Measurements from ENCODE around the gene CDKAL1.
"Not testable (repeated sequence)": the region's sequence is repeated elsewhere in the genome, so short reads cannot be mapped to it uniquely, and the experiment has no call there.

CDKAL1 gene

DNA sequence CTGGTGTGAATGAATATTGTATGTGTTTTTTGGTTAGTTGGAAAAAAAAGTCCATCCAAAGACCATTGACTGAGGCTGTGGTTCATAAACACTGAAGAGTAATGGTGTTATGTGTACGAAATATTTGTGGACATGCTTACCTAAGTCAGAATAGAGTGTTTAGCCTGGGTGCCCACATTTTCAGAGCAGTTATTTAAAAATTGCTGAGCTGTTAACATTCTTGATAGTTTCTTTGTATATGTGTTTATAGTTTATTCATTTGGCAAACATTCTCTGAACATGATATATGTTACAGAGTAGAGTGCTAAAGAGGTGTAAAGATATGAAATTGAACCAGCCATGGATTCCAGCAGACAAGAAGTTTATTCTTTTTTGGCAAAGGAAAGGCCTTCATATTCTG is 20.6 kb downstream of the CDKAL1 start:
- DNase-seq: no peak

DNA sequence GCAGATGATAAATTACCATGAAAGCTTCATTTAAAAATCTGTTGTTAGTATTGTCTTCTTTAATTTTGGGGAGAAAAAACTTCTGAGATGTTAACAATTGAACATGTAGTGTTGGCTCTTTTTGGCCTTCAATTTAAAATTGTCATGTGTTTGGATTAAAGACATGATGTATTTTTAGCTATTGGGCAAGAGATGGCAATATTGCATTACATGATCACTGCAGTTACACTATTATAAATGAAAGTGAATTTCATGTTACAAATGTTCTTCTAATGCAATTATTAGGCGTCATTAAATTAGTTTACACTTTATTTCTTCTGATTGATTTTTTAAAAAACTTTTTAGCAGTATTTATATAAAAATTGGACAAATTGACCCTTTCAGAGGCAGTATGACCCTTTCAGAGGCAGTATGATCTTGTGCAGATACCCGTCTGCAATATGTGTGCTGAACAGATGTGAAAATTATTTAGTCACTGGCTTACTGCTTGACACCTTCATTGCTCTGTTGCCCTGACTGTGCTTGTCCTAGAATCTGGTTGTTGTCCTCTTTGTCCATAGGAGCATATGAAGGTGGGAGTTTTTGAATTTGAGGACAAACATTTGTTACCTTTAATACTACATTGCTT is 25.8 kb downstream of the CDKAL1 start:
- DNase-seq: no peak

DNA sequence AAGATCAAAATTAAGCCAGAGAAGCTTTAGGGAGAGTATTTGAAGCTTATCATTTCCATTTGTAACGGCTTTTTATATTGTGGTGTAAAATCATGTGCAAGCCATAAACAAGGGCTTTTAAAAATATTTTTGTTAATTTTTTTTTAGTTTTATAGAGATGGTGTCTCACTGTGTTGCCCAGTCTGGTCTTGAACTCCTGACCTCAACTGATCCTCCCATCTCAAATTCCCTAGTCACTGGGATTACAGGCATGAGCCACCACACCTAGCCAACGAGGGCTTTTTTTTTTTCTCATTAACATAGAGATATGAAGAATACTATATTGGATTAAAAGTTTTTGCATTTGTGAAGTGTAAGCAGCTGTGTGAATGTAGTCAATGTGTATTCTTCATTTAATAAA is 29.1 kb downstream of the CDKAL1 start:
- no peak for DNase-seq

DNA sequence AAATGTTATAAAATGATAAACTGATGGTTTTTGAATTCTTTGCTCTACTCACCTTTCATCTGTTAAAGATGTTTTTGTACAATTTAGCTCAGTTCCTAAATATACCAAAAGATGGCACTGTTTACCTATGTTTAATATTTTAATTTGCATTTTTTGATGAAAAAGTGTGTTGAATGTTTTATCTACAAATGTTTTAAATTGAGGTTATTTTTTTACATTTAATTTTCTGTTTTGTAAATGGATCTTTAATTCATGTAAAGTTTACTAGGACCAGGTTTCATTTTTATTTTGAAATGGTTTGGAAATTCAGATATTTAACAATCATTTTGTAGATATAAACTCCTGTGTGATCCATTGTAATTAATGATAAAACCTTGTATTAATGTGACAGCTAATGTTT is 30.0 kb downstream of the CDKAL1 start:
- no peak for DNase-seq

DNA sequence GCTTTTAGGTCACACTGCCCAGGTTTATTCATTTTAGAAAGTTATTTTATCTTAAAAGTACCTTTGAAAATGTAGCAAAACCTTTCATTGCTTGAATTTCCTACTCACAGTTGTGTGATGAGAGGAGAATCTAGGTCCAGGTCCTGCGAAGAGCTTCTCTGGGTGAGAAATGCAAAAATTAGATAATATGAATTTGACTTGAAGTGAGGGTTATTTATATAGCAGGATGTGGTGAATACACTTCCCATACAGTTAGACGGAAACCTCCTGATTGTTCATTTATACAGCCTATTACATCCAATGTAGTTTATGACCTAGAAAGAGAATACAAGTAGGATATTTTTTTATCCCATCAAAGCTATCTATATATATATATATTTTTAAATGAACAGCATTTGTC is 30.5 kb downstream of the CDKAL1 start:
- DNase-seq: no peak

DNA sequence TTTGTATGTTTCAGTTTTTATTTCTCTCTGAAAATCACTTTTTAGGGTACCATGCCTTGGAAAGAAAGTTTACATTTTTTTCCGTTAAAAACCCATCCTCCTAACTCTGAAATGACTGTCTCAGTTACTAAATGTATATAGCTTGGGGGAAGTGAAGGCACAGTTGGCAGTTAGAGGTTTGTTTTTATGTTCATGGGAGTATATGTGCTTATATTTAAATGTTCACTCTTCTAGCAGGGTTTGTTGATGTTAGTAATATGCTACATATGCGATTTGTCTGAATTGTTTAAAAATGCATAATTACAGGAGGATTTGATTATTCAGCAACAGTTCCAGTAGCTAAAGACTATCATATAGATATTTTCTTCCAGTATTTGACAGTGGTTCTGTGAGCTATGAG is 31.1 kb downstream of the CDKAL1 start:
- no peak for DNase-seq

DNA sequence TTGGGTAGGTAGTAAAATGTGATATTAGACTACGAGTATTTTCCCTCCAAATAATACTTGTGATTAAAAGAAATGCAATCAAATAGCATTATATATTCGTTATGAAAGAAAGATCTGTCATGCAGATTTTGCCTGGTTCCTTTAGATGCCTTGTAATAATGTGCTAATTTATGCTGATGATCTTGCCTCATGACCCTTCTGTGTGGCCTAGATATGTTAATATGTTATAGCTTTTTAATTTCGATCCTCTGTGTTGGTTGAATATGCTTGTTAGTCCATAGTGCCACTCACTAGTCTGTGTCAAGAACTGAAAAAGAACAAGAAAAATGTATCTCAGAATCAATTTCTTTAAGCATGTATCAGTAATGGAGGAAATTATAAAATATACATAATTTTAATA is 31.9 kb downstream of the CDKAL1 start:
- DNase-seq: no peak

DNA sequence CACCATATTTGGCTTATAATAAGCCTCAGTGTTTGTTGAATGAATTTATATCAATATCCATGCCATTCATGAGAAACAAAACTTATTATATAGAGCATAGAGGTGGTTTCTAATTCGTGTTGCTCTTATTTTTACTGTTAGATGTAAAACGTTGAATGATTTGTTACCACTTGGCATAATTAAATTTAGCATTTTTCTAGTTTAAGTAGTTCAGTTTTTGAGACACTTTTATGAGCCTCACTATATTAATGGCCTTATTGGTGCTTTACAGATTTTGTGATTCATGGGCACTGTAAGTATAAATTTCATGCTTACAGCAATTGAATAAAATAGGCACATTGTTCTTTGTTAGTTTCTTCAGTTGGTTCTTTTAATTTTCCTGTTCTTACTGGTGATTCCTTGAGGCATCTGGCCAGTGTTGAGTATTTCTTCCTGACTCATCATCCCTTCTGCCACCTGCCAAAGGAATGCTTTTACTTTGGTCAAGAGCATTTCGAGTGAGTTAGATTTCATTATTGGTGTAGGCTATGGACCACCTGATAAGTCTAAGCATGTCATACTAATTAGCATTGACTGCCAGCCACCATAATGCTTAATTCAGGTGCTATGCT is 34.8 kb downstream of the CDKAL1 start:
- no peak for DNase-seq

DNA sequence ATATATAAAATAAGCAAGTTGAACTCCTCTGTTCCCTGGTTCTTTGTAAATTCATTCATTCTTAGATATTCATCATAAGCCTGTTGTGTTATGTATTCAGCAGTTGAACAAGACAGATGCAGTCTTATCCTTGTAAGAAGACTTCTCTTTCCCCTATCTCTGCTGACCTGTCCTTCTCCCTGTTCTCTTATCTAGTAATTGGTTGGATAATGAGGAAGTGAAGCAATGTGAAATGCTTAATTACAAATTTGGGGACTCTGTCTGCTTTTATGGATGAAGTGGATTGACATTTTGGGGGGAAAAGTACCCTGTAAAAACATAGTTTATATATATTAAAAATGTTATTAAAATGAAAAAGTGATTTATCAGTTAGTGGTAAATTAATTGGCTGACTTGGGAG is 37.0 kb downstream of the CDKAL1 start:
- no peak for DNase-seq

DNA sequence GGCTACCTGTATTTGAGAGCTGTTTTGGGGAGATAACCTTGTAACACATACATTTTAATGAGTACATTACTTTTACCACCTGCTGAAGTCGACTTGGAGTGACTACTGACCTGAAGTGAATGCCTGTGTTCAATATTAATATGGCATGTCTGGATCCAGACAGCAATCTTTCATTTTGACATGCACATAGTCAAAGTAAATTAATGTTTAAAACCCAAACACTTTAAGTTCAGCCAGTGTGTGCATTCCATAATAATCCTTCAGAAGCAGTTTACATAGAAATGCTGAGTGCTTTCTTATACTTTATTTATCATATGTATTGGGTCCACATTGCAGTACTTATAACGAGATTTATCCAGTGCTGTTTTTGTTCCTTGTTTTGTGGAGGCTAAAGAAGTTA is 38.0 kb downstream of the CDKAL1 start:
- DNase-seq: no peak

DNA sequence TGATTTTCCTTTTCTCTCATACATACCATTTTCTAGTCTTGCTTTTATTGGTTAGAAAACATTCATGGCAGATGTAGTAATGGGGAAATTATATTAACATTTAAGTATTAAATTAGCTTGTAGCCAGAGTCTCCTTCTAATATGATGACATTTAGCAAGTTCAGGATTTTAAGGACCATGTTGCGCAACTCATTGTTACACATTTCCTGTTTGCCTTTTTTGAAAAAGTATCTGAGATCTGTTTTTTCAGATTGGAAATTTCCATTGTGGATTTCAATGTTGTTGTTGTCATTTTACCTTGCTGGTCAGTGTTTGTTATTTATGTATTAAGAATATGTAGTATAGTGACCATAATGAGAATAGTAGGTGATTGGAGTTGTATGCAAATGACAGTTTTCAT is 38.7 kb downstream of the CDKAL1 start:
- DNase-seq: no peak

DNA sequence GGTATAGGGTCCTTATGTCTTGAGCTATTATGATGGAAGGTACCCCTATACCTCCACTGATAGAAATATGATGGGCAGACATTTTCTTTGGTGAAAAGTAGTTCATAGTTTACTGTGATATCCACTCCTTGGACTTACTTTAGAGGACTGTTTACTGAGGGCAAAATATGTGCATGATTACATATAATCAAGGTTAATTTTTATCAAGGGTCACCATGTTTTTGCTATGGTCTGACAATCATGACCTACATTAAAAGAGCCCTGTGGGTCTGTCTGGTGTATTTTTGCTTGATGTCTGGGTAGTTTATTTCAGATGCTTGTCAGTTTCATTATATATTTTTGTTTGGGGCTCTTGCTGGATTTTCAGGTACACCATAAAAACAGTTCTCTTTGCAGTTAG is 40.1 kb downstream of the CDKAL1 start:
- DNase-seq: no peak

DNA sequence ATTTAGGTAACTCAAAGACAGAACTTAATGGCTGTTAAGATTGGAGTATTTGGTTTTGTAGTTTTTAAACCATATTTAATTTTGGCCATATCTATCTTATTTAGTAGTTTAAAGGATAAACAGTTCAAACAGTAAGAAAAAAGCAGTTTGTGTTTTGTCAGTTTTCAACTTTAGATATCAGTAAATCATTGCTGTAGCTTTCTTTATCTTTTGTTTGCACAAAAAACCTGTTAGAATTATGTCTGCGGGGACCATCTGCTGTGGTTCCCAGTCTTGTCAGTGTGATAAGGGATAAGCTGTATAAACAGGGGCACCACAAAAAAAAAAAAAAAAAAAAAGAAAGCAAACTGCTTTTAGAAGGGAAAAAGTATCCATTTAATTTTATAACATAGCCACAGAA is 40.9 kb downstream of the CDKAL1 start:
- DNase-seq: peak; percentile 44

DNA sequence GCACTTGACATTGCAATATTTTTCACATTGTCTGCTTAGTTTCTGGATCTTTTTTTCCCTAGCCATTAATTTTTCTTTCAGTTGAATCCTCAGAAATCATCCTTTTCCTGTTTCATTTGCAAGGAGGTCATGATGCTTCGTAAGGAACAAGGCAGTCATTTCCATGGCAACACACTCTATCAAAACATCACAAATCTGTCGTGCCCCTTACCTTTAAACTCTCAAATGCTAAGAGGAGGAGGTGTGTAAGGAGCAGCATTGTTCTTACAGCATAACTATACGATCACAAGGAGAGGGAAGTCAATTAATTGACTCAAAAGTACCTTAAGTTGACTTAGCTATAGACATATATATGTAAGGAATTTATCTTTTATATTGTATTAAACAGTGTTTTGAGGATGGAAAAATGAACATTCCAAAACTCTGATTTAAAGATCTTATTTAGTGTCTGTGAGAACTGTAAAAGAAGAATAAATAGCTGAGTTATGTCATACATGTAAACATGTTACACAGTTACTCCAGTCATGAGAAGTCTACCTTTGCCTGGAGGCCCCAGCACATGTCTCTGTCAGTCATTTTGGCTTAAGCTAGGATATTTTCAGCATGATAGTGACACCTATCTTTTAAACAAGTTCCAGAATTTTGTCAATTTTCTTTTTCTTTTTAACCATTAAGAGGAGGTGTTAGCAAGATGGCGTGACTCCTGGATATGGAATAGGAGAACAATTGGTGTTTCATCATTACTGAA is 41.6 kb downstream of the CDKAL1 start:
- peak; percentile 49 for DNase-seq

DNA sequence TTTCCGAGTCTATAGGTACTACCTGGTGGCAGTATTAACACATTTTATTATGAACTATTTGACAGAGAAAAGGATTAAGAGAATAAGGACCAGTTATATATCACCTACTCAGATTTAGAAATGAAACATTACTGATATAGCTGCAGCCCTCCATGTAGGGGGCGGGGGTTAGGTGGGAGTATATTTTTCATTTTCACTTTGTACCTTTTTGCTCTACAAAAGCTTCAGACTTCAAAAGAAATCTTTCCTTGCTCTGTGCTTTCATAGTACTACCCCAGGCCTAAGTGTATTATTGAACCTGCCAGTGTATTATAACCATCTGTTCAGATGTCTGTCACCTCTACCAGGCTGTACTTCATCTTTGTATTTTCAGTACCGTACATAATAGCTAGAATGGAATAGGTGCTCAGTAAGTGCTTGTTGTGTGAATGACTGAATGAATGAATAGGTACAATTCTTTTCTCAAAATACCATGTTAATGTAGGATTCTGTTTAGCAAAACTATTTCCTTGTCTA is 43.0 kb downstream of the CDKAL1 start:
- DNase-seq: no peak

DNA sequence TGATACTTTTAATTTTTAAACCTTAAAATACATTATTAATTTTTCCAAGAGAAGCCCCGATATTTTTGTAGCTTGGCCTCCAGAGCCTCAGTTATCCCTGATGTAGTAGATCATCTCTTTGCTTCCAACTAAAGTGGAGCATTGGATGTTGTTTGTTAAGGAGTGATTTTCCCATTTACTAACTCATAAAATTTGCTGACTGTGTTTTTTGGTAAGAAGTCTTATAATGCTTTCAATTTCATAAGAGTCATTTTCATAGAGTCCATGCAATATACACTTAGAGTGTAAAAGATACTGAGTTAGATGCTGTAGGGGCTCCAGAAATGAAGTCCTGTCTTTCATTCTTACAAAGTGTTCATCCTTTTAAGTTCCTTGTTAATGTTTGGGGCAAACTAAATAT is 46.8 kb downstream of the CDKAL1 start:
- DNase-seq: no peak

DNA sequence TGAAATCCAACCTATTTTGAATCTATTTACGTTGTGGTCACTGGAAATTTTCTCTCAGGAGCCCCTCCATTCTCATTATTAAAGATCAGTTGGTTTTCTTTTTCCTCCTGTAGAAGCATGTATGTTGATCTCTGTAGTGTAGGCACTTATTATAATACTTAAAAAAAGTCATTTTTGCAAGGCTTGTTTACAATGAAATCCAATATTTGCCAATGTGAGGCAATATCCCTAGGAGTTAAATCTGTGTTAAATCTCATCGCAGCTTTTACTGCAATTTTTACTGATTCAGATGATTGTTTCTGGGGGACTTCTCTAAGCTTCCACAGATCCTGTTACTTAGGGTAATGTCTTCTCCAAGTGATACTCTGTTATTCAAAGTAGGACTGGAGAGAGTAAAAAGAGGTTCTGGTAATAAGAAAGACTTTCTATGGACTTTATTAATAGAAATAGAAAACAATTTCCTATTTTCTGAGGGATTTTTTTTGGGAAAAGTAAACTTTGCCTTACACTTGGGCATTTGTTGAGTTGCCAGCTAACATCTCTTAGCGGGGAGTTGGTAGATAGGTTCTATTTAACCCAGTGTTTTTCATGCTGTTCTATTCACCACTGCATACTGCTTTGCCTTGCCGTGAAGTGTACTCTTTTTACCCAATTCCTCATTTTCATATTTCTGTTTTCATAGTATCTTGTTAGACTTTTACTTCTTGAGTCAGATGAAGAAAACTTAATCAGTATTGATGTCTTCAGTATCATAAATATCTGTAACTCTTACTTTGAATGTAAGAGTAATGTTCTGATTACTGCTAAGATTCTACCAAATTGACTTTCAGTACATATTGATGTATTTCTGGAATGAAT is 48.6 kb downstream of the CDKAL1 start:
- DNase-seq: no peak

DNA sequence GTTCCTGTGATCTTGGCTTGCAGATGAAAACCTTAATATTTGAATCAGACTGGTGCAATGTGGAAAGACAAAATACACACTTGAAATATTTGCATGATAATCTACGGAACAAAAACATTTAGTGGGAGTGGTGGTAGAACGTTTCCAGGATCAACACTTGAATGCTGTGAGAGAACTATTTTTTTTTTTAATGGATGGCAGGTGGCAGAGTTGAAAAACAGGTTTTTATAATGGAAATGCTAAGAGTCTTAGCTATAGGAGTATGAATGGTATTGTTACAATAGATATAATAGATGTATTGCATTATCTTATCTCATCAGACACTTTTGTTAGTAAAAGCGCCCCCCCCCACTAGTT is 49.2 kb downstream of the CDKAL1 start:
- peak; percentile 20 for DNase-seq

DNA sequence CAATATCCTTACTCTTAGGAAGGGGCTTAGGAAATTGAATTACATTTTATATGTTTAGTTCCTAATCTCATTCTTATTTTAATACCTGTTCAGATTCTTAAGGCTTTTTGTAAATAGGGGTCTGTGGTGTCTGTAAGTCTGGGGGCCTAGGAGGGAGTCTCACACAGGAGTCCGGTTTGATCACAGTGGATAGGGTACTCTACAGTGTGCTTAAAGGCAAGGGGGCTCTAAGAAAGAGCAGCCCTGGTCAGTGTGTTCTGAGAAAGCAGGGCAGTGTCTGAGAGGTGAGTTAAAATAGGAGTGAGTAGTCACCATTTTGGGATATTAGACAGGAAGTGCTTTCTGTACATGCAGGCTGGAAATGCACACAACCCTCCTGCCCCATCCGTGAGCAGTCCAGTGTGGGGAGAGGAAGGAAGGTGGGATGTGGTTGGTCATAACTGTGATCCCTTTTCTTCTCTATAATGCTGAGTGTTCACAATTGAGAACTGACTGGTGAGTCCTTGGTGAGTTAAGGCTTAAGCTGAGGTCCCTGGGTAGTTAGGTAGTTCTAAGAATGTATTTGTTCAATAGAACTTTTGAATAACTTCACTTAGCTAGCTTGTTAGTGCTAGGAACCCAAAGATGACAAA is 50.0 kb downstream of the CDKAL1 start:
- DNase-seq: no peak

DNA sequence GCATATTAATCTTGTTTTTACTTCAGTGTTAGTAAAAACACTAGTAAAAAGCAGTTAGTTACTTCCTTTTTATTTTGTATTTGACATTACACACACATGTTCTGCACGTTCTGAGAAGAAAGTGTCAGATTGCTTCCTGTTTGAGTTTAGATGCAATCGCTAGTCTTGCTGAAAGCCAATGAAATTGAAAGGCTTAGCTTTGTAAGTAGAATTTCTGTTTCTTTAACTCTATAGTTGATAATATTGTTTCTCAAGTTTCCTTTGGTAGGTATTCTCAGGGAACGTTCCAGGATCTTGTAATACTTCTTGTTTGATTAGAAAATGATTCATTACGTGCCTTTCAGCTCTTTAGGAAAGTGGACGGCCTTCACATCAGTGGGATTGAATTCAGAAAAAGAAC is 55.0 kb downstream of the CDKAL1 start:
- no peak for DNase-seq

DNA sequence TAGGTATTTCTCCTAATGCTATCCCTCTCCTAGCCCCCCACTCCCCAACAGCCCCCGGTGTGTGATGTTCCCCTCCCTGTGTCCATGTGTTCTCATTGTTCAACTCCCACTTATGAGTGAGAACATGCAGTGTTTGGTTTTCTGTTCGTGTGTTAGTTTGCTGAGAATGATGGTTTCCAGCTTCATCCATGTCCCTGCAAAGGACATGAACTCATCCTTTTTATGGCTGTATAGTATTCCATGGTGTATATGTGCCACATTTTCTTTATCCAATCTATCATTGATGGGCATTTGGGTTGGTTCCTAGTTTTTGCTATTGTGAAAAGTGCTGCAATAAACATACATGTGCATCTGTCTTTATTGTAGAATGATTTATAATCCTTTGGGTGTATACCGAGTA is 56.2 kb downstream of the CDKAL1 start:
- DNase-seq: not testable (repeated sequence)

DNA sequence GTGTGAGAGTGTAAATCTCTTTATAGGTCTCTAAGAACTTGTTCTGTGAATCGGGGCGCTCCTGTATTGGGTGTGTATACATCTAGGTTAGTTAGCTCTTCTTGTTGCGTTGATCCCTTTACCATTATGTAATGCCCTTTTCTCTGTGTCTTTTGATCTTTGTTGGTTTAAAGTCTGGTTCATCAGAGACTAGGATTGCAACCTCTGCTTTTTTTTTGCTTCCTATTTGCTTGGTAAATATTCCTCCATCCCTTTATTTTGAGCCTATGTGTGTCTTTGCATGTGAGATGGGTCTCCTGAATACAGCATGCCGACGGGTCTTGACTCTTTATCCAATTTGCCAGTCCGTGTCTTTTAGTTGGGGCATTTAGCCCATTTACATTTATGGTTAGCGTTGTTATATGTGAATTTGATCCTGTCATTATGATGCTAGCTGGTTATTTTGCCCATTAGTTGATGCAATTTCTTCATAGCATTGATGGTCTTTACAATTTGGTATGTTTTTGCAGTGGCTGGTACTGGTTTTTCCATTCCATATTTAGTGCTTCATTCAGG is 60.1 kb downstream of the CDKAL1 start:
- DNase-seq: not testable (repeated sequence)
